ENCODE measurements around the gene RSPH9.

The RSPH9 gene

DNA sequence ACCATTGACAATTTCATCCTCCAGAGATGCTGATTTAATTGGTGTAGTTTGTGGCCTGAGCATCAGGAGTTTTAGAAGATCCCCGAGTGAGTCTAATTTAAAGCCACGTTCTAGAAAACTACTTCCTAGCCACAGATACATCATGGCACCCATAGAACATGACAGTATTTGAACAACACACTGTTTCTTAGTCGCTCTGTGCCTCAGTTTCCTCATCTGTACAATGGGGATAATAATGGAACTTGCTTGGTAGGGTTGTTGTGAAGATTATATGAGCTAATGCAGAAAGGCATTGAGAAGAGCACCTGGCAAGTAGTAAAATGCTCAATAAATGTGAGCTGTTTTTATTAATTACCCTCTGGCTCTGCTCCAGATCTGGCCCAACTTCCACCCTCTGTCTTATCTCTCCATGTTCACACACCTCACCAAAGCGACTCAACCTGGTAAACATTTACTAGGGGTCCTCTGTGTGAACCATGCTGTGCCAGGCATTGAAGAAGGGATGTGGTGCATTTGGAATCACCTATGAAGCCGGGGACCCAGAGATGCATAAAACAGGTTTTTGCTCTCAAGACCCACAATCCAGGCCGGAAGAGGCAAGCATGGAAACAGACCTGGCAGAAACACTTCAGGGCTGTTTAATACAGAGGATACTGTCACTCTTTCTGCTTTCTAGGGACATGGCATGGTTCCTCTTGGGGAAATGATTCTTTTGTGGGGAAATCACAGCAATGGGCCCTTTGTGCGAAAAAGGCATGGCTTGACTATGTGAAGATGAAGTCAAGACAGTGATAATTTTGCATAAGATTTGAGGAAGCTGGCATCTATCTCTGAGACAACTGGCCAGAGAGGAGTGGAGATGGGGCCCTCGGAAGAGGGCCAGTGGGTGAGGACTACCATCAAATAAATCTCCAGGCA is 58.9 kb downstream of the RSPH9 start:
- H3K4me3 ChIP-seq (ENCODE audit: low read depth, low read length), result no peak overlapping the region
- no peak for TF ChIP-seq CTCF (IDR thresholded peaks at IDR 0.05; ENCODE audit: borderline replicate concordance, insufficient read depth, low read depth, low read length)

- H3K4me3 ChIP-seq (ENCODE audit: low read depth, low read length), result no peak overlapping the region
Measured at GRCh38 chr6:43705996-43706395, 61.2 kb downstream of the RSPH9 start.

GRCh38 chr6:43706788-43707187 is 62.0 kb downstream of the RSPH9 start:
- H3K4me3 ChIP-seq (ENCODE audit: low read depth, low read length), result no peak overlapping the region
- no peak for TF ChIP-seq CTCF (IDR thresholded peaks at IDR 0.05; ENCODE audit: borderline replicate concordance, insufficient read depth, low read depth, low read length)

More at GRCh38 chr6:43705996-43706395, 61.2 kb downstream of the RSPH9 start:
- TF ChIP-seq CTCF (IDR thresholded peaks at IDR 0.05; ENCODE audit: borderline replicate concordance, insufficient read depth, low read depth, low read length), result no peak

DNA sequence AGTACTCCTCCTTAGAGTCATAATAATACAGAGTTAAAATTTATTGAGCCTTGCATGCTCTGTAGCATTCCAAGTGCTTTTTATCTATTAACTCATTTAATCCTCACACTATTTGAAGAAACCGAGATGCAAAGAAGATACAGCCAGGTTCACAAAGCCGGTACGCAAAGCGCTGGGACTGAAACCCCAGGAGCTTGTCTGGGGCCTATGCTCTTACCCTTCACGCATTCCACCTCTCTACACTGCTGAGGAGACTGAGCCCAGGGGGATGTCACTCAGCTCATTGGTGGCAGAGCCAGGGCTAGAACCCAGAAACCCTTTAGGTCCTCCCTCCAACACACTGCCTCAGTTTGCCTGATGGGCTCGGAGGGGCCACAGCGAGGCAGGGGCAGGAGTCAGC is 62.4 kb downstream of the RSPH9 start:
- no peak for TF ChIP-seq CTCF (IDR thresholded peaks at IDR 0.05; ENCODE audit: borderline replicate concordance, insufficient read depth, low read depth, low read length)
- H3K4me3 ChIP-seq (ENCODE audit: low read depth, low read length), result no peak overlapping the region

- no peak for TF ChIP-seq CTCF (IDR thresholded peaks at IDR 0.05; ENCODE audit: borderline replicate concordance, insufficient read depth, low read depth, low read length)
- no peak overlapping the region for H3K4me3 ChIP-seq (ENCODE audit: low read depth, low read length)
Measured at GRCh38 chr6:43707767-43708166, 62.9 kb downstream of the RSPH9 start.

GRCh38 chr6:43708860-43709653 is 64.2 kb downstream of the RSPH9 start:
- no peak for TF ChIP-seq CTCF (IDR thresholded peaks at IDR 0.05; ENCODE audit: borderline replicate concordance, insufficient read depth, low read depth, low read length)

More at GRCh38 chr6:43708860-43709653, 64.2 kb downstream of the RSPH9 start:
- H3K4me3 ChIP-seq (ENCODE audit: low read depth, low read length), result no peak overlapping the region

Data from GM12875 (cell line).